H1 (cell line): ENCODE measurements around the gene ARHGAP22. TPM values are rescaled to one million over a fixed set of nuclear protein-coding genes. Genes with fewer than 3 reads are reported as not detected.

Experiments used
- CTCF ChIA-PET: fragments of 300-600 bp; sonication (Branson Sonifier 250); formaldehyde crosslinking; loops from one replicate; lab custom pipeline; 2021; ENCODE audit not compliant: partially characterized antibody; lab: Charles Lee
- POLR2A ChIA-PET: fragments of 300-600 bp; sonication (Branson Sonifier 250); formaldehyde crosslinking; loops from one replicate; lab custom pipeline; 2021; ENCODE audit warnings: inconsistent platforms; ENCODE audit not compliant: partially characterized antibody; lab: Charles Lee
- DNase-seq, 2 experiments: peaks; one replicate each; pipeline versions ENCODE4 v3.0.0 to v3.0.0-alpha.2; 2010 to 2022; ENCODE audit warnings: low spot score in 2 of 2, low read depth in 1 of 2, mixed read lengths in 1 of 2
- FAIRE-seq: peaks from 2 replicates; lab custom pipeline; 2011; peaks lifted over from hg19 to GRCh38; lab: Jason Lieb, UNC
- H2AFZ ChIP-seq: 2 replicates; pipeline ENCODE4 v1.8.1; 2012; ENCODE audit warnings: low read length, inconsistent platforms
- H2AK5ac ChIP-seq: 2 replicates; pipeline ENCODE4 v1.6.1; 2013; ENCODE audit warnings: low read depth, low read length
- H2BK120ac ChIP-seq: replicated peaks from 2 replicates; pipeline ENCODE3; 2013; ENCODE audit warnings: low read depth, low read length, inconsistent platforms
- H2BK12ac ChIP-seq: 2 replicates; pipeline ENCODE4 v1.6.1; 2013; ENCODE audit warnings: low read depth, low read length
- H2BK15ac ChIP-seq: 2 replicates; pipeline ENCODE4 v1.6.1; 2013; ENCODE audit warnings: low read length
- H2BK20ac ChIP-seq: 2 replicates; pipeline ENCODE4 v1.6.1; 2013; ENCODE audit warnings: low read length
- H2BK5ac ChIP-seq: 2 replicates; pipeline ENCODE4 v1.6.1; 2013; ENCODE audit warnings: low read depth, low read length
- H3K14ac ChIP-seq: 2 replicates; pipeline ENCODE4 v1.6.1; 2013; ENCODE audit warnings: inconsistent platforms; ENCODE audit not compliant: insufficient read length
- H3K18ac ChIP-seq: 2 replicates; pipeline ENCODE4 v1.6.1; 2013; ENCODE audit warnings: low read length; ENCODE audit errors: extremely low read depth
- H3K23ac ChIP-seq: 2 replicates; pipeline ENCODE4 v1.6.1; 2013; ENCODE audit warnings: inconsistent platforms; ENCODE audit not compliant: insufficient read length
- H3K23me2 ChIP-seq: 2 replicates; pipeline ENCODE4 v1.6.1; 2013; ENCODE audit warnings: low read depth, low read length
- H3K27ac ChIP-seq: 2 replicates; pipeline ENCODE4 v1.6.1; 2011; ENCODE audit warnings: low read depth, low read length, inconsistent platforms
- H3K27me3 ChIP-seq, 4 experiments: replicated peaks in 1 of 4; 1 replicate in 1 of 4; 2 replicates in 3 of 4; pipeline versions ENCODE4 v1.6.1 to v1.8.1; 2011 to 2013; ENCODE audit warnings: low read length in 3 of 4, mild to moderate bottlenecking in 3 of 4, inconsistent platforms in 2 of 4, mixed read lengths in 2 of 4, moderate library complexity in 1 of 4; ENCODE audit not compliant: control insufficient read depth in 3 of 4, insufficient read depth in 3 of 4; ENCODE audit errors: extremely low read depth in 1 of 4
- H3K36me3 ChIP-seq, 4 experiments: 2 replicates each; pipeline versions ENCODE4 v1.6.1 to v1.8.1; 2011 to 2013; ENCODE audit warnings: mild to moderate bottlenecking in 4 of 4, low read length in 3 of 4, moderate library complexity in 2 of 4, control low read depth in 1 of 4, inconsistent platforms in 1 of 4; ENCODE audit not compliant: insufficient read depth in 4 of 4, control insufficient read depth in 2 of 4
- H3K4ac ChIP-seq: replicated peaks from 2 replicates; pipeline ENCODE3; 2013; ENCODE audit warnings: low read length, low read depth, mixed read lengths, inconsistent platforms; ENCODE audit not compliant: insufficient read length
- H3K4me1 ChIP-seq, 4 experiments: replicated peaks in 1 of 4; 1 replicate in 1 of 4; 2 replicates in 3 of 4; pipeline versions ENCODE4 v1.6.1 to v1.8.1; 2011 to 2013; ENCODE audit warnings: low read length in 3 of 4, inconsistent platforms in 2 of 4, mixed read lengths in 1 of 4; ENCODE audit not compliant: insufficient read depth in 4 of 4, control insufficient read depth in 3 of 4
- H3K4me2 ChIP-seq, 2 experiments: 2 replicates each; pipeline versions ENCODE4 v1.6.1 to v1.8.1; 2011 to 2013; ENCODE audit warnings: low read depth in 2 of 2, low read length in 2 of 2, control low read depth in 1 of 2, inconsistent platforms in 1 of 2, mild to moderate bottlenecking in 1 of 2; ENCODE audit not compliant: insufficient read depth in 1 of 2
- H3K4me3 ChIP-seq, 4 experiments: fragments of 200-600, 300-600 bp in 1 of 4; sonication (generic), shearing (Covaris generic), sonication (Bioruptor Twin) in 1 of 4; 2 replicates each; pipeline versions ENCODE4 v1.5.1 to v1.8.1; 2011 to 2016; ENCODE audit warnings: low read length in 4 of 4, low read depth in 3 of 4, control low read depth in 2 of 4, inconsistent platforms in 2 of 4, mild to moderate bottlenecking in 2 of 4, mixed read lengths in 1 of 4, moderate library complexity in 1 of 4; ENCODE audit not compliant: insufficient read depth in 2 of 4; ENCODE audit errors: extremely low read depth in 1 of 4
- H3K56ac ChIP-seq: replicated peaks from 2 replicates; pipeline ENCODE3; 2013; ENCODE audit warnings: low read depth, mild to moderate bottlenecking, mixed read lengths, low read length, inconsistent platforms; ENCODE audit not compliant: insufficient read length
- H3K79me1 ChIP-seq: 2 replicates; pipeline ENCODE4 v1.6.1; 2013; ENCODE audit warnings: low read depth, low read length, control low read depth
- H3K79me2 ChIP-seq, 2 experiments: 2 replicates each; pipeline versions ENCODE4 v1.6.1 to v1.8.1; 2012 to 2013; ENCODE audit warnings: low read length in 2 of 2, mild to moderate bottlenecking in 2 of 2, inconsistent platforms in 1 of 2; ENCODE audit not compliant: insufficient read depth in 2 of 2, control insufficient read depth in 1 of 2
- H3K9ac ChIP-seq, 4 experiments: replicated peaks in 1 of 4; 1 replicate in 1 of 4; 2 replicates in 3 of 4; pipeline versions ENCODE4 v1.6.1 to v1.8.1; 2011 to 2013; ENCODE audit warnings: low read depth in 3 of 4, low read length in 3 of 4, control low read depth in 2 of 4, mild to moderate bottlenecking in 2 of 4, moderate library complexity in 2 of 4, inconsistent platforms in 1 of 4; ENCODE audit errors: extremely low read depth in 1 of 4
- H3K9me3 ChIP-seq, 2 experiments: 2 replicates each; pipeline versions ENCODE4 v1.6.1 to v1.8.1; 2012 to 2013; ENCODE audit warnings: mild to moderate bottlenecking in 2 of 2, moderate library complexity in 2 of 2, control low read depth in 1 of 2, inconsistent platforms in 1 of 2, low read depth in 1 of 2, low read length in 1 of 2, mixed read lengths in 1 of 2; ENCODE audit not compliant: insufficient read depth in 2 of 2
- H4K20me1 ChIP-seq, 2 experiments: replicated peaks in 1 of 2; 2 replicates each; pipeline versions ENCODE3 to v1.8.1; 2011 to 2013; ENCODE audit warnings: inconsistent platforms in 2 of 2, low read length in 2 of 2, mild to moderate bottlenecking in 1 of 2; ENCODE audit not compliant: insufficient read depth in 2 of 2, control insufficient read depth in 1 of 2
- H4K5ac ChIP-seq: 2 replicates; pipeline ENCODE4 v1.6.1; 2013; ENCODE audit warnings: low read length, low read depth, mixed read lengths, inconsistent platforms; ENCODE audit not compliant: insufficient read length
- H4K8ac ChIP-seq: 2 replicates; pipeline ENCODE4 v1.8.0; 2013; ENCODE audit warnings: mild to moderate bottlenecking, moderate library complexity, low read length, inconsistent platforms; ENCODE audit not compliant: insufficient read depth; ENCODE audit errors: extremely low read depth
- H4K91ac ChIP-seq: replicated peaks from 2 replicates; pipeline ENCODE3; 2013; ENCODE audit warnings: low read length, mixed read lengths, inconsistent platforms; ENCODE audit not compliant: insufficient read length
- BACH1 ChIP-seq: IDR thresholded peaks from 2 replicates; pipeline ENCODE4 v1.6.1; 2012; ENCODE audit warnings: low read length, improper control_type of control experiment
- BRCA1 ChIP-seq: IDR thresholded peaks from 2 replicates; pipeline ENCODE4 v1.6.1; 2012; ENCODE audit warnings: low read depth, low read length, improper control_type of control experiment
- CREB1 ChIP-seq: IDR thresholded peaks from 2 replicates; pipeline ENCODE4 v1.6.1; 2012; ENCODE audit warnings: inconsistent platforms
- EGR1 ChIP-seq: IDR thresholded peaks from 2 replicates; pipeline ENCODE4 v1.6.1; 2011; ENCODE audit warnings: low read depth, low read length, borderline replicate concordance
- HDAC2 ChIP-seq, 2 experiments: fragments of 300-600 bp in 1 of 2; sonication (generic) in 1 of 2; IDR thresholded peaks; 2 replicates each; pipeline ENCODE4 v1.6.1; 2011 to 2012; ENCODE audit warnings: low read depth in 2 of 2, low read length in 2 of 2, mild to moderate bottlenecking in 2 of 2, moderate library complexity in 2 of 2, borderline replicate concordance in 1 of 2, inconsistent platforms in 1 of 2
- KDM5A ChIP-seq: fragments of 200-600 bp; IDR thresholded peaks from 2 replicates; pipeline ENCODE4 v1.7.1; 2012; ENCODE audit warnings: mild to moderate bottlenecking, low read length, inconsistent platforms, mixed read lengths
- POU5F1 ChIP-seq: IDR thresholded peaks from 2 replicates; pipeline ENCODE4 v1.6.1; 2011; ENCODE audit warnings: low read depth, mild to moderate bottlenecking, low read length, moderate library complexity
- RAD21 ChIP-seq, 2 experiments: IDR thresholded peaks in 1 of 2; conservative IDR thresholded peaks in 1 of 2; 2 replicates each; pipeline ENCODE4 v1.6.1; 2011; ENCODE audit warnings: low read depth in 2 of 2, low read length in 2 of 2, improper control_type of control experiment in 1 of 2, inconsistent platforms in 1 of 2, mild to moderate bottlenecking in 1 of 2, moderate library complexity in 1 of 2
- RNF2 ChIP-seq: fragments of 200-900, 300-1000 bp; sonication (generic); IDR thresholded peaks from 2 replicates; pipeline ENCODE4 v1.7.1; 2016; ENCODE audit warnings: borderline replicate concordance, low read depth, mild to moderate bottlenecking, antibody characterized with exemption, low read length; ENCODE audit not compliant: poor library complexity, severe bottlenecking; ENCODE audit errors: missing control alignments
- SP1 ChIP-seq: IDR thresholded peaks from 2 replicates; pipeline ENCODE4 v1.6.1; 2011; ENCODE audit warnings: low read depth, low read length
- TAF7 ChIP-seq: optimal IDR thresholded peaks from 2 replicates; pipeline ENCODE3; 2011; ENCODE audit warnings: low read depth, mild to moderate bottlenecking, inconsistent platforms, low read length, moderate library complexity, borderline replicate concordance
- WGBS, 2 experiments: shearing (Covaris generic) in 1 of 2; methylation state at CpG; one replicate each; pipeline versions ENCODE4 v1.1.6 to v1.1.7; 2013 to 2015; ENCODE audit warnings: low lambda C conversion rate in 2 of 2, mixed read lengths in 2 of 2, inconsistent platforms in 1 of 2, low coverage in 1 of 2, missing lambda C conversion rate in 1 of 2; ENCODE audit not compliant: insufficient replicate concordance in 2 of 2, insufficient coverage in 1 of 2, insufficient read length in 1 of 2; ENCODE audit errors: extremely low coverage in 1 of 2, missing lambda C conversion rate in 1 of 2; 5-methylcytosine and 5-hydroxymethylcytosine counted together
- polyA plus RNA-seq, 7 experiments: library from polyadenylated mRNA; depleted of rRNA in 3 of 7; stranded (reverse) in 5 of 7; unstranded in 2 of 7; fragments of >200 nt in 5 of 7; fragments of 200-250 nt in 2 of 7; gene quantifications; 1 replicate in 5 of 7; 2 replicates in 1 of 7; 4 replicates in 1 of 7; pipeline versions ENCODE4 v1.2.1 to v1.2.3, GENCODE V29; 2011 to 2013; ENCODE audit warnings: missing spikeins in 2 of 7, mixed read lengths in 2 of 7
- total RNA-seq: library from RNA; stranded (reverse); fragmentation: NEBNext Ultra II Directional; extraction: Animal tissue kit (Norgen Biotek cat#: 25700); gene quantifications from 2 replicates; pipeline ENCODE4 v1.2.1, GENCODE V29; 2021

Gene ARHGAP22
- total and polyA plus RNA-seq, 2 of the 8 experiments (the other 6 are each of a cell fraction or from before 2014, with no cell fraction given): 3.6 to 11.2 TPM

DNA sequence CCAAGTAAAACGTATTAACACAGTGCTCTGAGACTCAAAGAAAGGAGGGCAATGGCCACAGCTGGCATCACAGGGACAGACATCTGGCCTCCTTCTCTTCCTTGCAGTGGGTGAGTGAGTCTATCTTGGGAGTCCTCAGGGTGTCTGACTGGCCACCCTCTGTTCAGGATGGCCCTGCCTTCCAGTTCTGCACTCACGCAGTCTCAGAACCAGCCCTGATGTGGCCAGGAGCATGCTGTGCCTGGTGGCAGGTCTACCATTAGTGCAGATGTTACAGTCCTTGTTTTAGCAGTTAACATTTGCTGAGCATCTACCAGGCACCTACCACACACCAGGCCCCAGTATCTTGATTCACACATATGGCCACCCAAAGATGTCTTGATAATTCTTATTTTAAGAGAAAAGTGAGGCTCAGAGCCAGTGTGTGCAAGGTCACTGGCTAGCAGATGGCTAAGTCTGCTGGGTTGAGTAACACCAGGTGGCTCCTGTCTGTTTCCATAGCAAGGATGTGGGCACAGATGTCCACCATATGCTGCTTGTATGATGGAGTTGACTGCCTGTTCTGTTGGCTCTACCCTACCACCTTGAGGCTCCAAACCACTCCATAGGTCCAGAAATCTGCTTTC is 23.2 kb upstream of the ARHGAP22 start:
- H3K18ac ChIP-seq: no peak overlapping the region
- no peaks in the 10 kb centered on the region for H3K27me3 ChIP-seq
- no peak overlapping the region for H4K8ac ChIP-seq
- no peak overlapping the region for H3K4ac ChIP-seq
- H3K27ac ChIP-seq: no peak overlapping the region
- H2BK5ac ChIP-seq: no peak overlapping the region
- no peak for DNase-seq
- H3K23ac ChIP-seq: no peak overlapping the region
- no peak overlapping the region for H2BK20ac ChIP-seq
- no peak overlapping the region for H3K4me3 ChIP-seq
- no peak overlapping the region for H3K4me2 ChIP-seq
- no peak overlapping the region for H2BK120ac ChIP-seq
- no peaks in the 10 kb centered on the region for H4K20me1 ChIP-seq
- no peak for FAIRE-seq
- no peaks in the 10 kb centered on the region for H3K9me3 ChIP-seq
- no peaks in the 10 kb centered on the region for H3K36me3 ChIP-seq
- H3K23me2 ChIP-seq: peaks cover 4% of the 10 kb centered on the region; the same call in 1 of the 2 replicates
- no peaks in the 10 kb centered on the region for H3K4me1 ChIP-seq
- WGBS, 2 experiments: 85% methylated on average over 2 of the region's 2 CpGs; no CpG with 5 or more reads in 1 of the 2 experiments
- ChIA-PET POLR2A (no interaction called here), CTCF (interaction anchor here (1.1 to 6.2 kb wide), 5 partner anchors 13 to 103 kb away, joined by 3 to 44 read pairs (median 9); no protein-coding TSS in a partner anchor)
- H2AFZ ChIP-seq: no peak overlapping the region
- no peak overlapping the region for H2BK15ac ChIP-seq
- no peak overlapping the region for H3K9ac ChIP-seq
- H3K56ac ChIP-seq: no peak overlapping the region
- H4K5ac ChIP-seq: no peak overlapping the region
- no peaks in the 10 kb centered on the region for H3K79me1 ChIP-seq
- H2AK5ac ChIP-seq: no peak overlapping the region
- H3K14ac ChIP-seq: no peak overlapping the region
- no peak overlapping the region for H4K91ac ChIP-seq
- no peaks in the 10 kb centered on the region for H3K79me2 ChIP-seq
- no peak overlapping the region for H2BK12ac ChIP-seq
- TF ChIP-seq HDAC2 (IDR thresholded peaks at IDR 0.05; ENCODE audit: borderline replicate concordance in 1 of 2, low read depth in 2 of 2, low read length in 2 of 2) (no peak), RNF2 (no peak), CREB1 (no peak), TAF7 (no peak), BRCA1 (no peak), SP1 (no peak), RAD21 (IDR thresholded peaks at IDR 0.05 in 1 of 2, conservative IDR thresholded peaks at IDR 0.05 in 1 of 2; ENCODE audit: low read depth in 2 of 2, low read length in 2 of 2) (no peak), EGR1 (no peak), KDM5A (no peak), POU5F1 (no peak), BACH1 (no peak)
